SU-DHL-6 (cell line): ENCODE results near the gene FBXL4.

Source experiments
- H2AFZ ChIP-seq: fragments of 200-600 bp; sonication (generic); 2 replicates; pipeline ENCODE4 v1.6.1; 2014; ENCODE audit warnings: low read depth, mild to moderate bottlenecking, moderate library complexity, mixed read lengths, antibody characterized with exemption, low read length; ENCODE audit not compliant: severe bottlenecking
- H3F3A ChIP-seq: fragments of 200-600 bp; shearing (Covaris generic); 2 replicates; pipeline ENCODE4 v1.6.0; 2016; ENCODE audit warnings: antibody characterized with exemption, mild to moderate bottlenecking; ENCODE audit not compliant: insufficient read depth
- H3K27ac ChIP-seq: fragments of 200-600 bp; sonication (generic); 2 replicates; pipeline ENCODE4 v1.5.1; 2016; ENCODE audit warnings: low read depth, mild to moderate bottlenecking, low read length, moderate library complexity, mixed read lengths
- H3K27me3 ChIP-seq: fragments of 200-600 bp; sonication (generic), shearing (Covaris generic); 2 replicates; pipeline ENCODE4 v1.6.0; 2014; ENCODE audit warnings: mild to moderate bottlenecking, low read length
- H3K36me3 ChIP-seq: fragments of 200-600 bp; sonication (generic); 2 replicates; pipeline ENCODE4 v1.6.1; 2014; ENCODE audit warnings: mild to moderate bottlenecking, low read length, mixed read lengths
- H3K4me2 ChIP-seq: fragments of 300-600, 200-600 bp; shearing (Covaris generic), sonication (generic); 2 replicates; pipeline ENCODE4 v1.6.0; 2014; ENCODE audit warnings: low read length, low read depth, mild to moderate bottlenecking; ENCODE audit not compliant: poor library complexity, severe bottlenecking
- H3K4me3 ChIP-seq: fragments of 200-600 bp; sonication (generic); 2 replicates; pipeline ENCODE4 v1.5.1; 2014; ENCODE audit warnings: antibody characterized with exemption, low read length, mild to moderate bottlenecking, mixed read lengths; ENCODE audit not compliant: insufficient read depth, poor library complexity, severe bottlenecking
- H3K79me2 ChIP-seq: fragments of 200-600 bp; sonication (generic); 2 replicates; pipeline ENCODE4 v1.6.1; 2014; ENCODE audit warnings: mild to moderate bottlenecking, low read length, moderate library complexity; ENCODE audit not compliant: insufficient read depth
- H3K9ac ChIP-seq: fragments of 200-600 bp; sonication (generic); 2 replicates; pipeline ENCODE4 v1.7.0; 2014; ENCODE audit warnings: mild to moderate bottlenecking, low read length
- H3K9me2 ChIP-seq: fragments of 200-600 bp; sonication (generic); replicated peaks from 2 replicates; pipeline ENCODE4 v1.6.1; 2014; ENCODE audit warnings: low read length; ENCODE audit not compliant: insufficient read depth
- H3K9me3 ChIP-seq: fragments of 200-600 bp; sonication (generic); 2 replicates; pipeline ENCODE4 v1.6.1; 2014; ENCODE audit warnings: low read length, mixed read lengths; ENCODE audit not compliant: insufficient read depth
- H4K20me1 ChIP-seq: fragments of 200-600 bp; sonication (generic); 2 replicates; pipeline ENCODE4 v1.6.1; 2014; ENCODE audit warnings: low read depth, mild to moderate bottlenecking, antibody characterized with exemption, low read length, moderate library complexity, mixed read lengths
- EZH2phosphoT487 ChIP-seq: fragments of 200-600 bp; sonication (generic), shearing (Covaris generic); conservative IDR thresholded peaks from 2 replicates; pipeline ENCODE4 v1.6.1; 2018; ENCODE audit warnings: mild to moderate bottlenecking, antibody characterized with exemption, low read length, moderate library complexity, mixed read lengths
- TF ChIP-seq, protein P1 (sequence below): fragments of 200-600 bp; sonication (generic); IDR thresholded peaks from one replicate; pipeline ENCODE4 v1.5.1; 2017; ENCODE audit warnings: antibody characterized with exemption, mild to moderate bottlenecking, low read length, moderate library complexity; ENCODE audit not compliant: insufficient read depth, poor library complexity, severe bottlenecking

The FBXL4 gene

DNA sequence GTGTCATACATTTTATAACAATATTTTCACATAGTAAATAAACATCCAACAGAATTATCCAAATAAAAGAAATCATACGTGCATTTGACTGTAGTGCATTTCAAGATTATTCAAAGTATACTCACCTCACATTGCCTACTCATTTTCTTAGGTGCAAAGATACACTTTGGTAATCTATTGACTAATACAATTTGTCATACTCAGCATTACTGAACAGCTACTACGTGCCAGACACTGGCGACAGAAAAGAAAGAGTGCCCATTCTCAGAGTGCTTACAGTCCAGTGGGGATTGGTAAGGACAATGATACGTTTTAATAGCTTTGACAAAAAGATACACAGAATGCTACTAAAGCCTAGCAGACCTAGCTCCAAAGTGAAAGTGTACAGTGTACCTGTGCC lies 42.0 kb downstream of the FBXL4 start:
- TF ChIP-seq, protein P1, sequence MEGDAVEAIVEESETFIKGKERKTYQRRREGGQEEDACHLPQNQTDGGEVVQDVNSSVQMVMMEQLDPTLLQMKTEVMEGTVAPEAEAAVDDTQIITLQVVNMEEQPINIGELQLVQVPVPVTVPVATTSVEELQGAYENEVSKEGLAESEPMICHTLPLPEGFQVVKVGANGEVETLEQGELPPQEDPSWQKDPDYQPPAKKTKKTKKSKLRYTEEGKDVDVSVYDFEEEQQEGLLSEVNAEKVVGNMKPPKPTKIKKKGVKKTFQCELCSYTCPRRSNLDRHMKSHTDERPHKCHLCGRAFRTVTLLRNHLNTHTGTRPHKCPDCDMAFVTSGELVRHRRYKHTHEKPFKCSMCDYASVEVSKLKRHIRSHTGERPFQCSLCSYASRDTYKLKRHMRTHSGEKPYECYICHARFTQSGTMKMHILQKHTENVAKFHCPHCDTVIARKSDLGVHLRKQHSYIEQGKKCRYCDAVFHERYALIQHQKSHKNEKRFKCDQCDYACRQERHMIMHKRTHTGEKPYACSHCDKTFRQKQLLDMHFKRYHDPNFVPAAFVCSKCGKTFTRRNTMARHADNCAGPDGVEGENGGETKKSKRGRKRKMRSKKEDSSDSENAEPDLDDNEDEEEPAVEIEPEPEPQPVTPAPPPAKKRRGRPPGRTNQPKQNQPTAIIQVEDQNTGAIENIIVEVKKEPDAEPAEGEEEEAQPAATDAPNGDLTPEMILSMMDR = no peak
- TF ChIP-seq EZH2phosphoT487 = no peak
- no peak overlapping the region for H3K4me3 ChIP-seq
- H4K20me1 ChIP-seq = no peaks in the 10 kb centered on the region
- no peaks in the 10 kb centered on the region for H3F3A ChIP-seq
- H3K9me2 ChIP-seq = no peaks in the 10 kb centered on the region
- H2AFZ ChIP-seq = no peak overlapping the region
- no peak overlapping the region for H3K9ac ChIP-seq
- peaks cover 25% of the 10 kb centered on the region; the same call in 1 of the 2 replicates for H3K36me3 ChIP-seq
- H3K27me3 ChIP-seq = no peaks in the 10 kb centered on the region
- H3K4me2 ChIP-seq = no peak overlapping the region
- H3K27ac ChIP-seq = no peak overlapping the region
- H3K9me3 ChIP-seq = no peaks in the 10 kb centered on the region
- no peaks in the 10 kb centered on the region for H3K79me2 ChIP-seq

DNA sequence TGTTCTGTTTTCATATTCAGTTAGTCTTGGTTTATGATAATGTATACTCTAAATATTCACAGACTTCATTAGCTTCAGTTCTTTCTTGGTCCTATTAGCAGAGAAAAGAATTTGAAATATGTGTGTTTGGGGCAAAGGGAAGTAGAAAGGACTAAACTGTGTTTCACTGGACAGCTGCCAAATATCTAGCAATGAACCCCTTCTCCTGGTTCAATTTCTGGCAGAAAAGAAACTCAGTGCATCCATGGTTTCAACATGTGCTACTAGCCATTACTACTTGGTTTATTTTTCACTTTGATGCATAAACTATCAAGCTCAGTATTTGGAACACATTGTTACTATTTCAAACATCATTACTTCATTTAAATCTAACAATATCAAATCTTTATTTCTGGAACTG lies 43.6 kb downstream of the FBXL4 start:
- H3K79me2 ChIP-seq = no peaks in the 10 kb centered on the region
- H4K20me1 ChIP-seq = no peaks in the 10 kb centered on the region
- no peak overlapping the region for H3K4me2 ChIP-seq
- no peaks in the 10 kb centered on the region for H3K9me2 ChIP-seq
- no peaks in the 10 kb centered on the region for H3F3A ChIP-seq
- H2AFZ ChIP-seq = no peak overlapping the region
- no peaks in the 10 kb centered on the region for H3K27me3 ChIP-seq
- no peaks in the 10 kb centered on the region for H3K9me3 ChIP-seq
- H3K27ac ChIP-seq = no peak overlapping the region
- no peak overlapping the region for H3K4me3 ChIP-seq
- TF ChIP-seq, protein P1 = no peak
- no peak for TF ChIP-seq EZH2phosphoT487
- H3K9ac ChIP-seq = no peak overlapping the region
- peaks cover 29% of the 10 kb centered on the region for H3K36me3 ChIP-seq

DNA sequence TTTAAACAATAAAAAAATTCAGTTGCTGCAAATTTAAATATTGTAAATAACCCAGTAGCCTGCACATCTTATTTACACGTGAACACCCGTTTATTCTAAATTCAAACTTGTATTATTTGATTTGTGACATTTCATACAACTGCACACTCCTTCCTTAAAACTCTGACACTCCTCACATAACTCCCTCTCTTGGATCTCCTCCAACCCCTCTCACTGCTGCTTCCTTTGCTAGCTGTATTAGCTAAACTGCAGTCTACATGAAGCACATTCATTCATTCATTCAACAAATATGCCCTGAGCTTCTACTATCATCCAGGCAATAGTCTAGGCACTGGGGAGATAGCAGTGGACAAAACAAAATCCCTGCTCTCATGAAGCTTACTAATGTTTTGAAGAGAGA lies 47.0 kb downstream of the FBXL4 start:
- Histone ChIP-seq H3K9me2 (no peaks in the 10 kb centered on the region), H3K27ac (no peak overlapping the region), H3K9me3 (no peaks in the 10 kb centered on the region), H3K4me3 (no peak overlapping the region), H3K27me3 (no peaks in the 10 kb centered on the region), H3K79me2 (no peaks in the 10 kb centered on the region), H3K36me3 (peaks cover 38% of the 10 kb centered on the region), H3F3A (no peaks in the 10 kb centered on the region), H4K20me1 (no peaks in the 10 kb centered on the region), H3K9ac (no peak overlapping the region), H2AFZ (no peak overlapping the region), H3K4me2 (no peak overlapping the region)
- no peak for TF ChIP-seq EZH2phosphoT487

DNA sequence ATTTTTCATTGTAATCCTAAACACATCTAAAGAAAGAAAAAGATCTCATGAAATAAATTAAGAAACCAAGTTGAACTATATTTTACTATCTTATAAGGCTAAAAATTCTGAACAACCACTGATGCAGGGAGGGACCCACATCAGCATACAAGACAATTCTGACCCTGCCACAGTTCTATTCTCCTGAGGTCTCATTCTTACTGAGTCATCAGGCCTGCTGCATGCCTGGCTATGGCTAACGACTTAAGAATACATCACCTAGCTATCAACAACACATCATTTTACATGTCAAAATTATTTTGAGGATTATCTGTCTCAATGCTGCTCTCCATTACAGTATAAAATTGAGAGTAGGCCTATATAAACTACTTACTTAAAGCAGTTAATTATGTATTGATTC lies 52.9 kb downstream of the FBXL4 start:
- Histone ChIP-seq H3K9me2 (no peaks in the 10 kb centered on the region), H3K27me3 (no peaks in the 10 kb centered on the region), H3F3A (no peaks in the 10 kb centered on the region), H2AFZ (no peak overlapping the region), H3K4me2 (no peak overlapping the region), H3K9ac (no peak overlapping the region), H3K4me3 (no peak overlapping the region), H3K9me3 (no peaks in the 10 kb centered on the region), H3K79me2 (no peaks in the 10 kb centered on the region), H4K20me1 (no peaks in the 10 kb centered on the region), H3K36me3 (peaks cover 13% of the 10 kb centered on the region), H3K27ac (no peak overlapping the region)
- TF ChIP-seq, protein P1 = no peak
- no peak for TF ChIP-seq EZH2phosphoT487
